Osteoblast (primary cell): ENCODE measurements around the gene DHRS1. TPM values are rescaled to one million over a fixed set of nuclear protein-coding genes. Genes with fewer than 3 reads are reported as not detected.
A peak's percentile ranks its signal among the peaks of the same experiment; 100 is the strongest.

ENCODE experiments used
- DNase-seq: peaks from one replicate; pipeline ENCODE4 v3.0.0; 2011; ENCODE audit warnings: low spot score, mixed read lengths; ENCODE audit not compliant: insufficient read length; ENCODE audit errors: missing footprints
- H2AFZ ChIP-seq: 2 replicates; pipeline ENCODE4 v1.6.0; 2011; ENCODE audit warnings: mild to moderate bottlenecking, low read length
- H3K27ac ChIP-seq: 2 replicates; pipeline ENCODE4 v1.5.1; 2011; ENCODE audit warnings: mild to moderate bottlenecking, low read depth, low read length, moderate library complexity
- H3K27me3 ChIP-seq: 2 replicates; pipeline ENCODE4 v1.6.0; 2012; ENCODE audit warnings: mild to moderate bottlenecking, control low read depth, inconsistent platforms, low read length, moderate library complexity; ENCODE audit not compliant: insufficient read depth
- H3K36me3 ChIP-seq: 2 replicates; pipeline ENCODE4 v1.5.1; 2011; ENCODE audit warnings: mild to moderate bottlenecking, low read length, control low read depth, moderate library complexity; ENCODE audit not compliant: insufficient read depth
- H3K4me1 ChIP-seq: 2 replicates; pipeline ENCODE4 v1.5.1; 2011; ENCODE audit warnings: mild to moderate bottlenecking, low read length, control low read depth, moderate library complexity; ENCODE audit not compliant: insufficient read depth
- H3K4me2 ChIP-seq: 2 replicates; pipeline ENCODE4 v1.6.0; 2011; ENCODE audit warnings: mild to moderate bottlenecking, low read length; ENCODE audit not compliant: insufficient read depth
- H3K4me3 ChIP-seq: fragments of 200-600 bp; sonication (generic); 3 replicates; pipeline ENCODE4 v1.5.1; 2012; ENCODE audit warnings: mild to moderate bottlenecking, low read length, inconsistent platforms; ENCODE audit not compliant: insufficient read depth
- H3K79me2 ChIP-seq: 2 replicates; pipeline ENCODE4 v1.6.0; 2012; ENCODE audit warnings: mild to moderate bottlenecking, low read length, control low read depth, inconsistent platforms; ENCODE audit not compliant: insufficient read depth
- H3K9me3 ChIP-seq: 2 replicates; pipeline ENCODE4 v1.5.1; 2011; ENCODE audit warnings: low read depth, low read length, control low read depth
- H4K20me1 ChIP-seq: 2 replicates; pipeline ENCODE4 v1.6.0; 2012; ENCODE audit warnings: mild to moderate bottlenecking, low read length, control low read depth; ENCODE audit not compliant: insufficient read depth
- total RNA-seq: library from RNA; depleted of rRNA; stranded (reverse); fragments of >200 nt; gene quantifications from 2 replicates; pipeline ENCODE4 v1.2.3, GENCODE V29; 2012
- TF ChIP-seq, protein P1 (sequence below): IDR thresholded peaks from 2 replicates; pipeline ENCODE4 v1.5.1; 2011; ENCODE audit warnings: mild to moderate bottlenecking, low read depth, low read length, moderate library complexity; ENCODE audit errors: extremely low read depth

DHRS1 gene
- total RNA-seq, 1 donor: 9.8 TPM

GRCh38 chr14:24338843-24339242, 39.3 kb upstream of the DHRS1 start:
- Histone ChIP-seq H4K20me1 (no peaks in the 10 kb centered on the region), H3K9me3 (no peaks in the 10 kb centered on the region), H3K4me3 (peak overlapping the region; percentile 72), H3K27me3 (peaks cover 4% of the 10 kb centered on the region), H3K4me2 (peak overlapping the region; percentile 69), H3K27ac (no peak overlapping the region), H3K79me2 (peaks cover 4% of the 10 kb centered on the region), H2AFZ (peak overlapping the region; percentile 86), H3K36me3 (no peaks in the 10 kb centered on the region), H3K4me1 (peaks cover 25% of the 10 kb centered on the region)
- no peak for DNase-seq
- TF ChIP-seq, protein P1, sequence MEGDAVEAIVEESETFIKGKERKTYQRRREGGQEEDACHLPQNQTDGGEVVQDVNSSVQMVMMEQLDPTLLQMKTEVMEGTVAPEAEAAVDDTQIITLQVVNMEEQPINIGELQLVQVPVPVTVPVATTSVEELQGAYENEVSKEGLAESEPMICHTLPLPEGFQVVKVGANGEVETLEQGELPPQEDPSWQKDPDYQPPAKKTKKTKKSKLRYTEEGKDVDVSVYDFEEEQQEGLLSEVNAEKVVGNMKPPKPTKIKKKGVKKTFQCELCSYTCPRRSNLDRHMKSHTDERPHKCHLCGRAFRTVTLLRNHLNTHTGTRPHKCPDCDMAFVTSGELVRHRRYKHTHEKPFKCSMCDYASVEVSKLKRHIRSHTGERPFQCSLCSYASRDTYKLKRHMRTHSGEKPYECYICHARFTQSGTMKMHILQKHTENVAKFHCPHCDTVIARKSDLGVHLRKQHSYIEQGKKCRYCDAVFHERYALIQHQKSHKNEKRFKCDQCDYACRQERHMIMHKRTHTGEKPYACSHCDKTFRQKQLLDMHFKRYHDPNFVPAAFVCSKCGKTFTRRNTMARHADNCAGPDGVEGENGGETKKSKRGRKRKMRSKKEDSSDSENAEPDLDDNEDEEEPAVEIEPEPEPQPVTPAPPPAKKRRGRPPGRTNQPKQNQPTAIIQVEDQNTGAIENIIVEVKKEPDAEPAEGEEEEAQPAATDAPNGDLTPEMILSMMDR: no peak

- H3K4me3 ChIP-seq: no peak overlapping the region
- peaks cover 26% of the 10 kb centered on the region for H3K4me1 ChIP-seq
- peak; percentile 60 for DNase-seq
- no peak overlapping the region for H2AFZ ChIP-seq
- H3K79me2 ChIP-seq: peaks cover 4% of the 10 kb centered on the region
- no peaks in the 10 kb centered on the region for H4K20me1 ChIP-seq
- TF ChIP-seq, protein P1: no peak
- H3K9me3 ChIP-seq: no peaks in the 10 kb centered on the region
- H3K27me3 ChIP-seq: peaks cover 4% of the 10 kb centered on the region
- H3K36me3 ChIP-seq: no peaks in the 10 kb centered on the region
- H3K27ac ChIP-seq: no peak overlapping the region
- H3K4me2 ChIP-seq: no peak overlapping the region
Observed at GRCh38 chr14:24337824-24338175, 38.2 kb upstream of the DHRS1 start.

DNA sequence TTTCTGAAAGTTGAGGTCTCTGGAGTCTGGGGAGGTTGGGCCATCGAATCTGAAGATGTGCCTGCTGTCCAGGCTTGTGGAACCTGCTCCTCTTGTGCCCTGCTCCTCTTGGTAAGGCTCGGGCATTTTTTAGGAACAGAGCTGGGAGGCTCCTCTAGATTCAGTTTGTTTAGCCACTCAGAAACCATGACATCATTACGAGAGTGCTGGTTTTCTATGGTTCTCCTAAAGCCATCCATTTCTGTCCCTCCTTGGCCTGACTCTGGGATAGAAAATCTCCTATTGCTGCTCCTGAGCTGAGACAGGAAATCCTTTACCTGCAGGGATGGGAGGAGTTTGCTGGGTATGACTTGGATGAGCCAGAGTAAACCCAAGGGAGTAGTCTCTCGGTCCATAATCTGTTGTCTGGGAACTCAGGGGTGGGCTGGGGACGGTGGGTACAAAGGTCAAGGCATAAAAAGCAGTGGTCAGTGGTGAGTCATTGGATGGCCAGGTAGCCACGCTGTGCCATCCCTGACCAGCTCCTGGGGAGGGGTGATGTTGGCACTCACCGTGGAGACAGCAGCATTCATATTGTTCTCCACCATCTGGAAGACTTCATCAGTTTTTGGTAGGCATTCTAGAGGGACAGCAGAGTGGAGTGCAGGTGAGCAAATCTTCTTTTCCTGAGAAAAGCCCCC, 37.7 kb upstream of the DHRS1 start:
- H3K79me2 ChIP-seq: peaks cover 4% of the 10 kb centered on the region
- no peaks in the 10 kb centered on the region for H3K9me3 ChIP-seq
- H4K20me1 ChIP-seq: no peaks in the 10 kb centered on the region
- no peak overlapping the region for H2AFZ ChIP-seq
- TF ChIP-seq, protein P1: no peak
- peak; percentile 81 for DNase-seq
- H3K36me3 ChIP-seq: no peaks in the 10 kb centered on the region
- H3K4me1 ChIP-seq: peaks cover 31% of the 10 kb centered on the region
- no peak overlapping the region for H3K27ac ChIP-seq
- no peak overlapping the region for H3K4me2 ChIP-seq
- H3K27me3 ChIP-seq: peaks cover 4% of the 10 kb centered on the region
- H3K4me3 ChIP-seq: no peak overlapping the region

DNA sequence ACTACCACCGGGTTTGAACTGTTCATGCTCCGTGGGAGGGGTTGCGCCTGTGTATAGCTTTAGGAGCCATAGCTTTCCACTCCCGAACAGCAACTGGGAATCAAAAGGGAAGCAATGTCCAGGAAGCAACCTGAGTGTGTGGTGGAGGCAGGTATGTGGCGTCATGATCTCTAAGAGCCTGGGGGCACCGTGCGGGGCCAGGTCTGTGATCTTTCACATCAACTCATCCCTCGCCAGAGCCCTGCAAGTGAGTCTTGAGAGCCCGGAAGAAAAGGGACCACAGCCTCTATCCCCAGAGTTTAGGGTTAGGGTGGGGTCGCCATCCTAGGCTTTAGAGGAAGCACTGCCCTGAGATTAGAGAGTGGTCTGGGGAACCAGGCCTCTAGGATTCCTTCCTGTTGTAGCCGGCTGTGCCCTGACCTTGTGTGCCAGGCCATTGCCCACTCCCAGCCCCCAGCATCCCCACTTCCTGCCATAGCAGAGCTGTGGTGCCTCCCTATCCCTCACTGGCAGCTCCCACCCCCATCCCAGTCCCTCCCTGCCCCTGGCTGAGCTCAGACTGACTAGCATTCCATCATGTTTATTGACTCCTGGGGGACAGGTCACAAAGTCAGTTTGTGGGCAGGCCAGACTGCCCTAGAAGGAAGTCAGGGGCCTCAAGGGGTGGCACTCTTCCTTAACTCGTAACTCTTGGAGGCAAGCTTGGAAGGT, 36.0 kb upstream of the DHRS1 start:
- peak overlapping the region; percentile 79 for H3K4me3 ChIP-seq
- peak; percentile 88 for DNase-seq
- H3K4me2 ChIP-seq: peak overlapping the region; percentile 93
- H4K20me1 ChIP-seq: no peaks in the 10 kb centered on the region
- peaks cover 4% of the 10 kb centered on the region for H3K79me2 ChIP-seq
- no peaks in the 10 kb centered on the region for H3K36me3 ChIP-seq
- H2AFZ ChIP-seq: no peak overlapping the region
- H3K4me1 ChIP-seq: peaks cover 31% of the 10 kb centered on the region
- H3K27me3 ChIP-seq: peaks cover 4% of the 10 kb centered on the region
- no peaks in the 10 kb centered on the region for H3K9me3 ChIP-seq
- TF ChIP-seq, protein P1: no peak
- H3K27ac ChIP-seq: no peak overlapping the region
